Measurements from ENCODE around the gene CTBP1. TPM values are rescaled to one million over a fixed set of nuclear protein-coding genes. Genes with fewer than 3 reads are reported as not detected.

CTBP1 gene
- total and polyA plus RNA-seq, 2 experiments from 2014 or later = 74.0 to 192 TPM

DNA sequence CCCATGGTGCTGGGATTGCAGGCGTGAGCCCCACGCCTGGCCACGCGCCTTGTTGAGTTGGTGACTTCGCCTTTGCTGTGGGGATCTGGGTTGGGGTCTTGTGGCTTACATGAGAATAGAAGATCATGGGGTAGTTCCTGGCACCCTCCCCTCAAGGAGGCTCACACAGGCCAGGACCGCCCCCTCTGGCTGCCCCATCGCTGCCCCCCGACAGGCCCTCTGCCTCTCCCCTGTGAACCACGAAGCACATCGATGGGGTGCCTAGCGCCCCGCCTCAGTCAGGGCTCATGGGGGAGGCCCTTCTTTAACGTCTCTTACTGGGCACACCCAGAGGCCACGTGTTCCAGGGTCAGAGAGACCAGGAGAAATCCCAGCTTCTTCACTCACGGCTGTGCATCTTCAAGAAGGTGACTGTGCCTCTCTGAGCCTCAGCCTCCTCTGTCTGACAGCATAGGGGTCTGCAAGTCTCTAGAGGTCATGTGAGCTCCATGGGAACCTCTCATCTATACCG lies 53.0 kb downstream of the CTBP1 start:
- H3K27me3 Mint-ChIP-seq (ENCODE audit: insufficient read depth, low read depth, poor library complexity) = peaks cover 6% of the 10 kb centered on the region
- Histone ChIP-seq H3F3A (replicated peaks; ENCODE audit: low read depth) (no peaks in the 10 kb centered on the region), H3K36me3 (ENCODE audit: insufficient read depth) (no peaks in the 10 kb centered on the region), H3K4me3 (no peak overlapping the region), H3K4me2 (no peak overlapping the region), H3K27ac (ENCODE audit: low read depth) (no peak overlapping the region), H3K9me2 (ENCODE audit: insufficient read depth) (no peaks in the 10 kb centered on the region), H4K20me1 (replicated peaks; ENCODE audit: insufficient read depth) (no peaks in the 10 kb centered on the region), H3K79me2 (replicated peaks; ENCODE audit: insufficient read depth) (no peaks in the 10 kb centered on the region), H3K4me1 (ENCODE audit: insufficient read depth) (no peaks in the 10 kb centered on the region), H3K27me3 (ENCODE audit: insufficient read depth) (no peaks in the 10 kb centered on the region), H2AFZ (no peak overlapping the region)
- no peaks in the 10 kb centered on the region for H3K36me3 Mint-ChIP-seq (ENCODE audit: low read depth)
- no peak for TF ChIP-seq CREB1 (CRISPR knock-in tag; IDR thresholded peaks at IDR 0.05; ENCODE audit: low read depth)
- no peak for TF ChIP-seq STAT1 (IDR thresholded peaks at IDR 0.05; ENCODE audit: unreplicated experiment)
- no peak for TF ChIP-seq POLR2AphosphoS5 (IDR thresholded peaks at IDR 0.05; ENCODE audit: low read depth)
- no peak for TF ChIP-seq ETS1 (IDR thresholded peaks at IDR 0.05)
- TF ChIP-seq, protein P1, sequence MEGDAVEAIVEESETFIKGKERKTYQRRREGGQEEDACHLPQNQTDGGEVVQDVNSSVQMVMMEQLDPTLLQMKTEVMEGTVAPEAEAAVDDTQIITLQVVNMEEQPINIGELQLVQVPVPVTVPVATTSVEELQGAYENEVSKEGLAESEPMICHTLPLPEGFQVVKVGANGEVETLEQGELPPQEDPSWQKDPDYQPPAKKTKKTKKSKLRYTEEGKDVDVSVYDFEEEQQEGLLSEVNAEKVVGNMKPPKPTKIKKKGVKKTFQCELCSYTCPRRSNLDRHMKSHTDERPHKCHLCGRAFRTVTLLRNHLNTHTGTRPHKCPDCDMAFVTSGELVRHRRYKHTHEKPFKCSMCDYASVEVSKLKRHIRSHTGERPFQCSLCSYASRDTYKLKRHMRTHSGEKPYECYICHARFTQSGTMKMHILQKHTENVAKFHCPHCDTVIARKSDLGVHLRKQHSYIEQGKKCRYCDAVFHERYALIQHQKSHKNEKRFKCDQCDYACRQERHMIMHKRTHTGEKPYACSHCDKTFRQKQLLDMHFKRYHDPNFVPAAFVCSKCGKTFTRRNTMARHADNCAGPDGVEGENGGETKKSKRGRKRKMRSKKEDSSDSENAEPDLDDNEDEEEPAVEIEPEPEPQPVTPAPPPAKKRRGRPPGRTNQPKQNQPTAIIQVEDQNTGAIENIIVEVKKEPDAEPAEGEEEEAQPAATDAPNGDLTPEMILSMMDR (conservative IDR thresholded peaks at IDR 0.05; ENCODE audit: low read depth in 2 of 2) = no peak
- TF ChIP-seq, protein P2, sequence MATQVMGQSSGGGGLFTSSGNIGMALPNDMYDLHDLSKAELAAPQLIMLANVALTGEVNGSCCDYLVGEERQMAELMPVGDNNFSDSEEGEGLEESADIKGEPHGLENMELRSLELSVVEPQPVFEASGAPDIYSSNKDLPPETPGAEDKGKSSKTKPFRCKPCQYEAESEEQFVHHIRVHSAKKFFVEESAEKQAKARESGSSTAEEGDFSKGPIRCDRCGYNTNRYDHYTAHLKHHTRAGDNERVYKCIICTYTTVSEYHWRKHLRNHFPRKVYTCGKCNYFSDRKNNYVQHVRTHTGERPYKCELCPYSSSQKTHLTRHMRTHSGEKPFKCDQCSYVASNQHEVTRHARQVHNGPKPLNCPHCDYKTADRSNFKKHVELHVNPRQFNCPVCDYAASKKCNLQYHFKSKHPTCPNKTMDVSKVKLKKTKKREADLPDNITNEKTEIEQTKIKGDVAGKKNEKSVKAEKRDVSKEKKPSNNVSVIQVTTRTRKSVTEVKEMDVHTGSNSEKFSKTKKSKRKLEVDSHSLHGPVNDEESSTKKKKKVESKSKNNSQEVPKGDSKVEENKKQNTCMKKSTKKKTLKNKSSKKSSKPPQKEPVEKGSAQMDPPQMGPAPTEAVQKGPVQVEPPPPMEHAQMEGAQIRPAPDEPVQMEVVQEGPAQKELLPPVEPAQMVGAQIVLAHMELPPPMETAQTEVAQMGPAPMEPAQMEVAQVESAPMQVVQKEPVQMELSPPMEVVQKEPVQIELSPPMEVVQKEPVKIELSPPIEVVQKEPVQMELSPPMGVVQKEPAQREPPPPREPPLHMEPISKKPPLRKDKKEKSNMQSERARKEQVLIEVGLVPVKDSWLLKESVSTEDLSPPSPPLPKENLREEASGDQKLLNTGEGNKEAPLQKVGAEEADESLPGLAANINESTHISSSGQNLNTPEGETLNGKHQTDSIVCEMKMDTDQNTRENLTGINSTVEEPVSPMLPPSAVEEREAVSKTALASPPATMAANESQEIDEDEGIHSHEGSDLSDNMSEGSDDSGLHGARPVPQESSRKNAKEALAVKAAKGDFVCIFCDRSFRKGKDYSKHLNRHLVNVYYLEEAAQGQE (IDR thresholded peaks at IDR 0.05; ENCODE audit: unreplicated experiment) = no peak
- no peak for TF ChIP-seq NANOG (IDR thresholded peaks at IDR 0.05; ENCODE audit: borderline replicate concordance)
- TF ChIP-seq EZH2phosphoT487 (IDR thresholded peaks at IDR 0.05; ENCODE audit: unreplicated experiment) = no peak
- TF ChIP-seq JUNB (IDR thresholded peaks at IDR 0.05; ENCODE audit: unreplicated experiment) = no peak
- TF ChIP-seq ZNF331 (CRISPR knock-in tag; IDR thresholded peaks at IDR 0.05; ENCODE audit: low read depth) = no peak
- TF ChIP-seq EZH2 (IDR thresholded peaks at IDR 0.05; ENCODE audit: low read depth, unreplicated experiment) = no peak
- no peak for TF ChIP-seq ZNF114 (CRISPR knock-in tag; IDR thresholded peaks at IDR 0.05)
- TF ChIP-seq ZNF462 (CRISPR knock-in tag; IDR thresholded peaks at IDR 0.05) = no peak
- no peaks in the 10 kb centered on the region for H3K9me3 Mint-ChIP-seq
- no peaks in the 10 kb centered on the region for H3K4me1 Mint-ChIP-seq
- no peak overlapping the region for H3K4me3 Mint-ChIP-seq
- DNase-seq (ENCODE audit: low spot score) (no peak), ATAC-seq (no peak)
- no peak overlapping the region for H3K27ac Mint-ChIP-seq

All from GM23338 (cell line).